GM12878 (cell line): ENCODE data around the gene AKR1B1. TPM values are rescaled to one million over a fixed set of nuclear protein-coding genes. Genes with fewer than 3 reads are reported as not detected.
A peak's percentile ranks its signal among the peaks of the same experiment; 100 is the strongest.

Experiments
- ATF3 ChIP-seq: IDR thresholded peaks from 2 replicates; pipeline ENCODE4 v1.6.1; 2011; ENCODE audit warnings: low read depth, mild to moderate bottlenecking, low read length, moderate library complexity, borderline replicate concordance; ENCODE audit errors: extremely low read depth
- CBX5 ChIP-seq: sonication (generic); IDR thresholded peaks from 2 replicates; pipeline ENCODE4 v1.6.1; 2016; ENCODE audit warnings: low read depth, moderate library complexity, mild to moderate bottlenecking, inconsistent platforms
- CHD2 ChIP-seq: IDR thresholded peaks from 2 replicates; pipeline ENCODE4 v1.6.1; 2011; ENCODE audit warnings: low read depth, low read length, improper control_type of control experiment, borderline replicate concordance
- E4F1 ChIP-seq: fragments of 450-650 bp; IDR thresholded peaks from 2 replicates; pipeline ENCODE4 v1.6.1; 2018; ENCODE audit warnings: borderline replicate concordance, mild to moderate bottlenecking; ENCODE audit not compliant: partially characterized antibody
- FOXM1 ChIP-seq: IDR thresholded peaks from 2 replicates; pipeline ENCODE4 v1.6.1; 2012; ENCODE audit warnings: low read depth, mild to moderate bottlenecking, inconsistent platforms, low read length, moderate library complexity
- MEF2B ChIP-seq: fragments of 450-650 bp; IDR thresholded peaks from 2 replicates; pipeline ENCODE4 v1.6.1; 2018; ENCODE audit warnings: mild to moderate bottlenecking, moderate library complexity; ENCODE audit not compliant: partially characterized antibody, poor library complexity, severe bottlenecking
- RAD51 ChIP-seq: fragments of 450-650 bp; IDR thresholded peaks from 2 replicates; pipeline ENCODE4 v1.6.1; 2016; ENCODE audit warnings: moderate library complexity, mild to moderate bottlenecking, inconsistent platforms
- RFX5 ChIP-seq: IDR thresholded peaks from 2 replicates; pipeline ENCODE4 v1.6.1; 2011; ENCODE audit warnings: low read depth, low read length, improper control_type of control experiment
- RUNX3 ChIP-seq: IDR thresholded peaks from 2 replicates; pipeline ENCODE4 v1.6.1; 2012; ENCODE audit warnings: low read length, inconsistent platforms
- SMC3 ChIP-seq: IDR thresholded peaks from 2 replicates; pipeline ENCODE4 v1.6.1; 2011; ENCODE audit warnings: low read length, improper control_type of control experiment, borderline replicate concordance
- SP1 ChIP-seq: IDR thresholded peaks from one replicate; pipeline ENCODE4 v1.6.1; 2011; ENCODE audit warnings: low read depth, low read length
- TAF1 ChIP-seq: IDR thresholded peaks from 2 replicates; pipeline ENCODE4 v1.6.1; 2011; ENCODE audit warnings: mild to moderate bottlenecking, low read depth, low read length, borderline replicate concordance
- YY1 ChIP-seq: IDR thresholded peaks from 2 replicates; pipeline ENCODE4 v1.6.1; 2011; ENCODE audit warnings: low read depth, mild to moderate bottlenecking, low read length
- ZNF384 ChIP-seq: IDR thresholded peaks from 2 replicates; pipeline ENCODE4 v1.6.1; 2012; ENCODE audit warnings: low read depth, mild to moderate bottlenecking, low read length, improper control_type of control experiment, borderline replicate concordance
- ZNF622 ChIP-seq: fragments of 450-650 bp; IDR thresholded peaks from 2 replicates; pipeline ENCODE4 v1.6.1; 2017; ENCODE audit warnings: mild to moderate bottlenecking, inconsistent platforms
- polyA plus RNA-seq, 11 experiments: library from polyadenylated mRNA; depleted of rRNA in 4 of 11; unstranded in 6 of 11; stranded (reverse) in 5 of 11; fragments of >200 nt; fragmentation: Nextera tagmentation in 4 of 11; fragmentation: Illumina TruSeq in 1 of 11; extraction: Ambion mirVana in 4 of 11; extraction: Trizol in 1 of 11; gene quantifications; 1 replicate in 1 of 11; 2 replicates in 10 of 11; pipeline versions ENCODE4 v1.2.1 to v1.2.3, GENCODE V29; 2011 to 2016; ENCODE audit warnings: inconsistent platforms in 2 of 11, missing spikeins in 2 of 11, low read depth in 1 of 11
- total RNA-seq, 4 experiments: library from RNA; depleted of rRNA in 3 of 4; stranded (reverse); fragments of >200 nt in 3 of 4; fragmentation: Illumina TruSeq in 1 of 4; extraction: Trizol in 1 of 4; gene quantifications; 2 replicates each; pipeline versions ENCODE4 v1.2.1 to v1.2.3, GENCODE V29; 2013 to 2021
- TF ChIP-seq, protein P1 (sequence below): fragments of 450-650 bp; IDR thresholded peaks from 2 replicates; pipeline ENCODE4 v1.6.1; 2017; ENCODE audit warnings: low read depth, mild to moderate bottlenecking, moderate library complexity
- TF ChIP-seq, protein P2 (sequence below): IDR thresholded peaks from 2 replicates; pipeline ENCODE4 v1.6.1; 2012; ENCODE audit warnings: low read length, inconsistent platforms
- TF ChIP-seq, protein P3 (sequence below): fragments of 450-650 bp; IDR thresholded peaks from 2 replicates; pipeline ENCODE4 v1.6.1; 2017; ENCODE audit warnings: antibody characterized with exemption, mild to moderate bottlenecking, moderate library complexity

Gene AKR1B1
- total and polyA plus RNA-seq, 10 of the 15 experiments (the other 5 are each of a cell fraction or from before 2014, with no cell fraction given), result 40.4 to 252 (median 156) TPM

GRCh38 chr7:134458806-134459698 is at the start of gene AKR1B1 (continued):
- TF ChIP-seq MEF2B (peak; percentile 69), RFX5 (no peak), ZNF622 (no peak), E4F1 (peak; percentile 67), SP1 (peak; percentile 92), TAF1 (0 out of 2 replicates have a peak, but pooled peaks have one; percentile 33), SMC3 (no peak), RAD51 (no peak), CBX5 (0 out of 2 replicates have a peak, but pooled peaks have one; percentile 85), ATF3 (no peak), ZNF384 (no peak), CHD2 (peak; percentile 28; the same call in 1 of the 2 replicates), RUNX3 (peak; percentile 88), YY1 (peak; percentile 53; the same call in 1 of the 2 replicates), FOXM1 (no peak)
- TF ChIP-seq, protein P1, sequence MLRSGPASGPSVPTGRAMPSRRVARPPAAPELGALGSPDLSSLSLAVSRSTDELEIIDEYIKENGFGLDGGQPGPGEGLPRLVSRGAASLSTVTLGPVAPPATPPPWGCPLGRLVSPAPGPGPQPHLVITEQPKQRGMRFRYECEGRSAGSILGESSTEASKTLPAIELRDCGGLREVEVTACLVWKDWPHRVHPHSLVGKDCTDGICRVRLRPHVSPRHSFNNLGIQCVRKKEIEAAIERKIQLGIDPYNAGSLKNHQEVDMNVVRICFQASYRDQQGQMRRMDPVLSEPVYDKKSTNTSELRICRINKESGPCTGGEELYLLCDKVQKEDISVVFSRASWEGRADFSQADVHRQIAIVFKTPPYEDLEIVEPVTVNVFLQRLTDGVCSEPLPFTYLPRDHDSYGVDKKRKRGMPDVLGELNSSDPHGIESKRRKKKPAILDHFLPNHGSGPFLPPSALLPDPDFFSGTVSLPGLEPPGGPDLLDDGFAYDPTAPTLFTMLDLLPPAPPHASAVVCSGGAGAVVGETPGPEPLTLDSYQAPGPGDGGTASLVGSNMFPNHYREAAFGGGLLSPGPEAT, result peak; percentile 88
- TF ChIP-seq, protein P2, sequence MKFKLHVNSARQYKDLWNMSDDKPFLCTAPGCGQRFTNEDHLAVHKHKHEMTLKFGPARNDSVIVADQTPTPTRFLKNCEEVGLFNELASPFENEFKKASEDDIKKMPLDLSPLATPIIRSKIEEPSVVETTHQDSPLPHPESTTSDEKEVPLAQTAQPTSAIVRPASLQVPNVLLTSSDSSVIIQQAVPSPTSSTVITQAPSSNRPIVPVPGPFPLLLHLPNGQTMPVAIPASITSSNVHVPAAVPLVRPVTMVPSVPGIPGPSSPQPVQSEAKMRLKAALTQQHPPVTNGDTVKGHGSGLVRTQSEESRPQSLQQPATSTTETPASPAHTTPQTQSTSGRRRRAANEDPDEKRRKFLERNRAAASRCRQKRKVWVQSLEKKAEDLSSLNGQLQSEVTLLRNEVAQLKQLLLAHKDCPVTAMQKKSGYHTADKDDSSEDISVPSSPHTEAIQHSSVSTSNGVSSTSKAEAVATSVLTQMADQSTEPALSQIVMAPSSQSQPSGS, result no peak
- TF ChIP-seq, protein P3, sequence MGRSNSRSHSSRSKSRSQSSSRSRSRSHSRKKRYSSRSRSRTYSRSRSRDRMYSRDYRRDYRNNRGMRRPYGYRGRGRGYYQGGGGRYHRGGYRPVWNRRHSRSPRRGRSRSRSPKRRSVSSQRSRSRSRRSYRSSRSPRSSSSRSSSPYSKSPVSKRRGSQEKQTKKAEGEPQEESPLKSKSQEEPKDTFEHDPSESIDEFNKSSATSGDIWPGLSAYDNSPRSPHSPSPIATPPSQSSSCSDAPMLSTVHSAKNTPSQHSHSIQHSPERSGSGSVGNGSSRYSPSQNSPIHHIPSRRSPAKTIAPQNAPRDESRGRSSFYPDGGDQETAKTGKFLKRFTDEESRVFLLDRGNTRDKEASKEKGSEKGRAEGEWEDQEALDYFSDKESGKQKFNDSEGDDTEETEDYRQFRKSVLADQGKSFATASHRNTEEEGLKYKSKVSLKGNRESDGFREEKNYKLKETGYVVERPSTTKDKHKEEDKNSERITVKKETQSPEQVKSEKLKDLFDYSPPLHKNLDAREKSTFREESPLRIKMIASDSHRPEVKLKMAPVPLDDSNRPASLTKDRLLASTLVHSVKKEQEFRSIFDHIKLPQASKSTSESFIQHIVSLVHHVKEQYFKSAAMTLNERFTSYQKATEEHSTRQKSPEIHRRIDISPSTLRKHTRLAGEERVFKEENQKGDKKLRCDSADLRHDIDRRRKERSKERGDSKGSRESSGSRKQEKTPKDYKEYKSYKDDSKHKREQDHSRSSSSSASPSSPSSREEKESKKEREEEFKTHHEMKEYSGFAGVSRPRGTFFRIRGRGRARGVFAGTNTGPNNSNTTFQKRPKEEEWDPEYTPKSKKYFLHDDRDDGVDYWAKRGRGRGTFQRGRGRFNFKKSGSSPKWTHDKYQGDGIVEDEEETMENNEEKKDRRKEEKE, result no peak
- TF ChIP-seq, all 136 proteins: peak for 37
